Endothelial cell of umbilical vein (primary cell): ENCODE measurements around the gene DMWD. TPM values are rescaled to one million over a fixed set of nuclear protein-coding genes. Genes with fewer than 3 reads are reported as not detected.

Experiments used
- BruUV-seq: library from RNA; stranded (reverse); fragments of 400-500 nt; replicated peaks from 2 replicates; lab custom pipeline; 2021; lab: Mats Ljungman, UMichigan
- CTCF ChIA-PET: fragments of 300-600, 350-600 bp; sonication (Branson Sonifier 250); formaldehyde crosslinking; loops from one replicate; lab custom pipeline; 2021; ENCODE audit warnings: antibody characterized with exemption, inconsistent platforms; lab: Charles Lee
- POLR2A ChIA-PET: fragments of 300-600, 350-600 bp; sonication (Branson Sonifier 250); formaldehyde crosslinking; loops from one replicate; lab custom pipeline; 2021; ENCODE audit warnings: antibody characterized with exemption, inconsistent platforms; lab: Charles Lee
- DNase-seq: peaks from one replicate; pipeline ENCODE4 v3.0.0-alpha.2; 2011; ENCODE audit warnings: low read depth, low spot score
- FAIRE-seq: peaks from 2 replicates; lab custom pipeline; 2011; peaks lifted over from hg19 to GRCh38; lab: Jason Lieb, UNC
- H2AFZ ChIP-seq: 2 replicates; pipeline ENCODE4 v1.6.0; 2012; ENCODE audit warnings: low read depth, low read length, control low read depth, inconsistent platforms
- H3K27ac ChIP-seq: 2 replicates; pipeline ENCODE4 v1.5.1; 2011; ENCODE audit warnings: low read depth, mild to moderate bottlenecking, control low read depth, low read length, moderate library complexity; ENCODE audit not compliant: insufficient read depth
- H3K27me3 ChIP-seq, 2 experiments: 2 replicates each; pipeline versions ENCODE4 v1.6.0 to v1.6.1; 2011; ENCODE audit warnings: low read length in 2 of 2, mixed read lengths in 1 of 2; ENCODE audit not compliant: control insufficient read depth in 2 of 2, insufficient read depth in 2 of 2
- H3K36me3 ChIP-seq, 2 experiments: 2 replicates in 1 of 2; 3 replicates in 1 of 2; pipeline ENCODE4 v1.5.1; 2011; ENCODE audit warnings: low read length in 2 of 2, mild to moderate bottlenecking in 1 of 2, moderate library complexity in 1 of 2; ENCODE audit not compliant: control insufficient read depth in 2 of 2, insufficient read depth in 2 of 2; ENCODE audit errors: extremely low read depth in 1 of 2
- H3K4me1 ChIP-seq: 3 replicates; pipeline ENCODE4 v1.5.1; 2011; ENCODE audit warnings: mild to moderate bottlenecking, low read length; ENCODE audit not compliant: control insufficient read depth, insufficient read depth; ENCODE audit errors: extremely low read depth
- H3K4me2 ChIP-seq: 2 replicates; pipeline ENCODE4 v1.6.1; 2011; ENCODE audit warnings: low read length, control low read depth, mixed read lengths; ENCODE audit not compliant: insufficient read depth
- H3K4me3 ChIP-seq, 3 experiments: fragments of 200-600 bp in 1 of 3; sonication (generic), shearing (Covaris generic) in 1 of 3; replicated peaks in 1 of 3; 2 replicates each; pipeline ENCODE4 v1.5.1; 2011 to 2016; ENCODE audit warnings: control low read depth in 3 of 3, low read length in 3 of 3, mild to moderate bottlenecking in 2 of 3, inconsistent platforms in 1 of 3, low read depth in 1 of 3, moderate library complexity in 1 of 3; ENCODE audit not compliant: insufficient read depth in 1 of 3
- H3K79me2 ChIP-seq: 2 replicates; pipeline ENCODE4 v1.6.0; 2012; ENCODE audit warnings: low read length, inconsistent platforms; ENCODE audit not compliant: control insufficient read depth, insufficient read depth
- H3K9ac ChIP-seq: replicated peaks from 2 replicates; pipeline ENCODE3; 2011; ENCODE audit warnings: low read length, control low read depth; ENCODE audit not compliant: insufficient read depth; ENCODE audit errors: extremely low read depth
- H3K9me1 ChIP-seq: replicated peaks from 3 replicates; pipeline ENCODE4 v1.6.0; 2011; ENCODE audit warnings: mild to moderate bottlenecking, low read length; ENCODE audit not compliant: control insufficient read depth, insufficient read depth; ENCODE audit errors: extremely low read depth
- H3K9me3 ChIP-seq: replicated peaks from 2 replicates; pipeline ENCODE4 v1.5.1; 2012; ENCODE audit warnings: low read length, inconsistent platforms; ENCODE audit not compliant: control insufficient read depth, insufficient read depth
- H4K20me1 ChIP-seq: replicated peaks from 2 replicates; pipeline ENCODE3; 2011; ENCODE audit warnings: mild to moderate bottlenecking, low read length; ENCODE audit not compliant: control insufficient read depth, insufficient read depth; ENCODE audit errors: extremely low read depth
- CTCF ChIP-seq, 2 donors: IDR thresholded peaks; 1 replicate in 1 of 2; 2 replicates in 1 of 2; pipeline ENCODE4 v1.5.1; 2011; ENCODE audit warnings: low read length in 2 of 2, mild to moderate bottlenecking in 2 of 2, moderate library complexity in 2 of 2, control low read depth in 1 of 2, inconsistent platforms in 1 of 2, low read depth in 1 of 2; ENCODE audit not compliant: insufficient read depth in 1 of 2; ENCODE audit errors: extremely low read depth in 1 of 2
- EZH2 ChIP-seq: IDR thresholded peaks from 2 replicates; pipeline ENCODE4 v1.6.1; 2012; ENCODE audit warnings: borderline replicate concordance, low read depth, mild to moderate bottlenecking, moderate library complexity, low read length, inconsistent platforms; ENCODE audit not compliant: severe bottlenecking
- FOS ChIP-seq: IDR thresholded peaks from 2 replicates; pipeline ENCODE4 v1.6.1; 2011; ENCODE audit warnings: mild to moderate bottlenecking, low read length, moderate library complexity, borderline replicate concordance; ENCODE audit not compliant: insufficient read depth
- GATA2 ChIP-seq: IDR thresholded peaks from 2 replicates; pipeline ENCODE4 v1.7.0; 2011; ENCODE audit warnings: low read depth, mild to moderate bottlenecking, moderate library complexity, mixed read lengths, low read length; ENCODE audit not compliant: insufficient read length, insufficient read depth
- JUN ChIP-seq: IDR thresholded peaks from 2 replicates; pipeline ENCODE4 v1.6.1; 2011; ENCODE audit warnings: borderline replicate concordance, low read depth; ENCODE audit not compliant: insufficient read length, insufficient read depth
- MAX ChIP-seq: IDR thresholded peaks from 2 replicates; pipeline ENCODE4 v1.6.1; 2011; ENCODE audit not compliant: insufficient read depth, insufficient read length
- MYC ChIP-seq: IDR thresholded peaks from one replicate; pipeline ENCODE4 v1.6.1; 2011; ENCODE audit warnings: mild to moderate bottlenecking, low read depth, low read length
- POLR2A ChIP-seq: IDR thresholded peaks from 2 replicates; pipeline ENCODE4 v1.6.1; 2012; ENCODE audit warnings: low read depth, mild to moderate bottlenecking, control low read depth, low read length
- POLR2AphosphoS5 ChIP-seq: IDR thresholded peaks from 2 replicates; pipeline ENCODE4 v1.6.1; 2012; ENCODE audit warnings: low read depth, mild to moderate bottlenecking, control low read depth, low read length, moderate library complexity; ENCODE audit not compliant: insufficient read depth
- dilution Hi-C: fragments of 300-500 bp; cut with MboI; formaldehyde crosslinking; loops from one replicate; pipeline ENCODE4 v1.15.0; 2019; ENCODE audit warnings: low sequenced_read_pairs; ENCODE audit not compliant: extremely low pct_ligation_motif_present
- intact Hi-C: fragments of 100-400 bp; cut with micrococcal nuclease; formaldehyde crosslinking; loops from one replicate; pipeline ENCODE4 v1.10.0; 2022
- polyA plus RNA-seq, 4 experiments: library from polyadenylated mRNA; depleted of rRNA in 3 of 4; stranded (reverse) in 3 of 4; unstranded in 1 of 4; fragments of >200 nt; gene quantifications; 2 replicates each; pipeline versions ENCODE4 v1.2.1 to v1.2.3, GENCODE V29; 2011 to 2012; ENCODE audit warnings: missing spikeins in 1 of 4
- total RNA-seq: library from RNA; stranded (reverse); gene quantifications from 2 replicates; pipeline ENCODE4 v1.2.3, GENCODE V29; 2021

Gene DMWD
- total and polyA plus RNA-seq, 2 donors (not counting 3 experiments of a cell fraction or from before 2014, with no cell fraction given) = 36.9 to 81.1 TPM

- H3K9ac ChIP-seq = no peak overlapping the region
- TF ChIP-seq EZH2 = no peak
- no peak for TF ChIP-seq FOS
- no peak for TF ChIP-seq CTCF (IDR thresholded peaks at IDR 0.05; ENCODE audit: extremely low read depth in 1 of 2, insufficient read depth in 1 of 2, low read depth in 1 of 2, low read length in 2 of 2)
- TF ChIP-seq POLR2A = no peak
- TF ChIP-seq POLR2AphosphoS5 = no peak
- TF ChIP-seq MYC = no peak
- no peak for TF ChIP-seq MAX
- no peak for TF ChIP-seq JUN
- TF ChIP-seq GATA2 = no peak
- FAIRE-seq = no peak
- H3K9me3 ChIP-seq = no peaks in the 10 kb centered on the region
- H3K9me1 ChIP-seq = no peaks in the 10 kb centered on the region
- ChIA-PET POLR2A (no interaction called here), CTCF (interaction anchor here (0.7 to 2.9 kb wide), 2 partner anchors 11 to 35 kb away, joined by 3 to 19 read pairs; no protein-coding TSS in a partner anchor)
- H3K27ac ChIP-seq = no peak overlapping the region
- intact Hi-C loops = no loop called here
- H3K27me3 ChIP-seq = no peaks in the 10 kb centered on the region
- no peaks in the 10 kb centered on the region for H3K36me3 ChIP-seq
- no peak overlapping the region for H3K4me3 ChIP-seq
- no peak overlapping the region for H2AFZ ChIP-seq
- peaks cover 11% of the 10 kb centered on the region for H3K4me1 ChIP-seq
- dilution Hi-C loops = no loop called here
- no peaks in the 10 kb centered on the region for H4K20me1 ChIP-seq
- no TSS peak for BruUV-seq
- no peaks in the 10 kb centered on the region for H3K79me2 ChIP-seq
- no peak overlapping the region for H3K4me2 ChIP-seq
- no peak for DNase-seq
These were observed 13.1 kb upstream of the DMWD start for GRCh38 chr19:45805719-45806118.
